Left cardiac atrium (tissue), 4 donors: ENCODE data around the gene FAM89B. TPM values are rescaled to one million over a fixed set of nuclear protein-coding genes. Genes with fewer than 3 reads are reported as not detected.
A peak's percentile ranks its signal among the peaks of the same experiment; 100 is the strongest.

Source experiments
- ATAC-seq, 2 donors: fragments of 200-7000 bp; cut with Tn5 transposase; one replicate each; pipeline ENCODE4 v1.9.1; 2020; ENCODE audit warnings: mild to moderate bottlenecking in 2 of 2, moderate library complexity in 2 of 2
- DNase-seq: peaks from one replicate; pipeline ENCODE4 v3.0.0-alpha.2; 2020
- intact Hi-C, 2 donors: fragments of 100-400 bp; cut with DNase I; formaldehyde crosslinking; loops; one replicate each; pipeline versions ENCODE4 v1.14.1 to v1.15.1; 2022 to 2023
- total RNA-seq, 2 donors: library from RNA; stranded (reverse); fragmentation: NEBNext Ultra II Directional; extraction: Animal tissue kit (Norgen Biotek cat#: 25700); gene quantifications; one replicate each; pipeline ENCODE4 v1.2.1, GENCODE V29; 2021
- donor health status: DM: no; HTN: yes; CAD: no.
- donor health status: DM: no; HTN: yes; CAD: no; lungs with severe emphysema.
- donor health status: DM: yes; HTN: yes; CAD: no.
- donor health status: Dilated cardiomyopathy.

FAM89B gene
- total RNA-seq, 2 donors from 2014 or later: 33.5 to 34.5 TPM

GRCh38 chr11:65615229-65615949, 43.1 kb downstream of the FAM89B start, which contains the start of gene PCNX3:
Gene PCNX3 (plus strand): TSS chr11:65615776. CDS start chr11:65616312, 536 bp downstream.
- DNase-seq (peak; percentile 100), ATAC-seq (peak; percentile 87)
- intact Hi-C loops: loop anchor here in 1 of 2 donors (5.0 kb wide), 1 partner anchor 97 kb away; the partner anchor contains the start of gene KAT5

- ATAC-seq (peak in 1 of 2 donors; percentile 0), DNase-seq (peak; percentile 68)
- intact Hi-C loops: loop anchor here in 1 of 2 donors (5.0 kb wide), 1 partner anchor 96 kb away; the partner anchor contains the start of gene KAT5
These were observed 43.7 kb downstream of the FAM89B start for GRCh38 chr11:65615950-65616574.

DNA sequence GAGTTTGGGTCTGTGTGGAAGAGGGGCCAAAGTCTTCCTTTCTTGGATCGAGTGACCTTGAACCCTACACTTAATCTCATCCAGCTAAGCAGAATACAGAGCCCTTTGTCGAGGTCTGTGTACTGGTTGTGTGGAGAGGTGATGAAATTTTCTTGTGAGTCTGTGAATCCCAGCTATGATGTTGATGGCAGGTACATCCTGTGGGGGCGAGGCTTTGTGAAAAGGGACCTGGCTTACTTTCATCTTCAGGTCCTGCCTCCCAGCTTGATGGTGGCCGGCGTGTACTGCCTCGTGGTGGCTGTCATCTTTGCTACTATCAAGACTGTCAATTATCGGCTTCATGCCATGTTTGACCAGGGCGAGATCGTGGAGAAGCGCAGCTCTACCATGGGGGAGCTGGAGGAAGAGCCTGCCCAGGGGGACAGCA, 44.2 kb downstream of the FAM89B start:
- DNase-seq (no peak), ATAC-seq (no peak)
- intact Hi-C loops: loop anchor here in 1 of 2 donors (5.0 kb wide), 1 partner anchor 96 kb away; the partner anchor contains the start of gene KAT5

DNA sequence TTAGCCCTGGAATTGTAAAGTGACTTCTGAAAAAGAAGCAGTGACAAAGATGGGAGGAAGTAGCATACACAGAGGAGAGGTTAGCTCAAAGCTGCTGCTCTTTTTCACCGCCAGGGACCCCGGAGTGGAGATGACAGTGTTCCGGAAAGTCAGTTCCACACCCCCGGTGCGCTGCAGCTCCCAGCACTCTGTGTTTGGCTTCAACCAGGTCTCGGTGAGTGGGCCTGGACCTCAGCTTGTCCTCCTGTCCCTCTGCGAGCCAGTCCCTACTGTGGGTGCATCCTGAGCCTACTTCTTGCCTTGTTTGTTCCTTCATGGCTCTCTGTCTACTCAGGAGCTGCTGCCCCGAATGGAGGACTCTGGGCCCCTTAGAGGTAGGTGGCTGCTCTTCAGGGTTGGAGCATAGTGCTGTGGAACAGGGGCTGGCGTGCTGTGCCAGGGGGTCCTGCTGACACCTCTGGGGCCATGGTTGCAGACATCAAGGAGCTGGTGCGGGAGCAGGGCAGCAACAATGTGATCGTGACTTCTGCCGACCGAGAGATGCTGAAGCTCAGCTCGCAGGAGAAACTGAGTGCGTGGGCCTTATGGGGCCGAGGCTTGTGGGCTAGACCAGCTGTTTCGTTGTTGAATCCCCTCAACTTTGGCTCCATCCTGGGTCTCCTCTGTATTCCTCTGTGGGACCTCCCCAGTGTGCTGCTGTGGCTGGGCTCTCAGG, 45.0 kb downstream of the FAM89B start:
- ATAC-seq (no peak), DNase-seq (no peak)
- intact Hi-C loops: loop anchor here in 1 of 2 donors (5.0 kb wide), 1 partner anchor 95 kb away; the partner anchor contains the start of gene KAT5

DNA sequence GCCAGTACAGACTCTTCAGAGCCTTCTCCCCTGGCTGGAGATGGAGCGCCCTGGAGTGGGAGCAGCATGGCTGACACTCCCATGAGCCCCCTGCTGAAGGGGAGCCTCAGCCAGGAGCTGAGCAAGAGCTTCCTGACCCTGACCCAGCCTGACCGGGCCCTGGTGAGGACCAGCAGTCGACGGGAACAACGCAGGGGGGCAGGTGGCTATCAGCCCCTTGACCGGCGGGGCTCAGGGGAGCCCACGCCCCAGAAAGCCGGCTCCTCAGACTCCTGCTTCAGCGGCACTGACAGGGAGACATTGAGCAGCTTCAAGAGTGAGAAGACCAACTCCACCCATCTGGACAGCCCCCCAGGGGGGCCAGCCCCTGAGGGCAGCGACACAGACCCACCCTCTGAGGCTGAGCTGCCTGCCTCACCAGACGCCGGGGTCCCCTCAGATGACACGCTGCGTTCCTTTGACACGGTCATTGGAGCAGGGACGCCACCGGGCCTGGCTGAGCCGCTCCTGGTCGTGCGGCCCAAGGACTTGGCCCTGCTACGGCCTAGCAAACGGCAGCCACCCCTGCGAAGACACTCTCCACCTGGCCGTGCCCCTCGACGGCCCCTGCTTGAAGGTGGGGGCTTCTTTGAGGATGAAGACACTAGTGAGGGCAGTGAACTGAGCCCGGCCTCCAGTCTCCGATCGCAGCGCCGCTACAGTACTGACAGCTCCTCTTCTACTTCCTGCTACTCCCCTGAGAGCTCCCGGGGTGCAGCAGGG, 45.8 kb downstream of the FAM89B start:
- ATAC-seq (no peak), DNase-seq (no peak)
- intact Hi-C loops: loop anchor here in 1 of 2 donors (5.0 kb wide), 1 partner anchor 94 kb away; the partner anchor contains the start of gene KAT5

- no peak for DNase-seq
- intact Hi-C loops: loop anchor here in 1 of 2 donors (5.0 kb wide), 1 partner anchor 94 kb away; the partner anchor contains the start of gene KAT5
- ATAC-seq: no peak
These were observed 46.4 kb downstream of the FAM89B start for GRCh38 chr11:65618763-65619162.

DNA sequence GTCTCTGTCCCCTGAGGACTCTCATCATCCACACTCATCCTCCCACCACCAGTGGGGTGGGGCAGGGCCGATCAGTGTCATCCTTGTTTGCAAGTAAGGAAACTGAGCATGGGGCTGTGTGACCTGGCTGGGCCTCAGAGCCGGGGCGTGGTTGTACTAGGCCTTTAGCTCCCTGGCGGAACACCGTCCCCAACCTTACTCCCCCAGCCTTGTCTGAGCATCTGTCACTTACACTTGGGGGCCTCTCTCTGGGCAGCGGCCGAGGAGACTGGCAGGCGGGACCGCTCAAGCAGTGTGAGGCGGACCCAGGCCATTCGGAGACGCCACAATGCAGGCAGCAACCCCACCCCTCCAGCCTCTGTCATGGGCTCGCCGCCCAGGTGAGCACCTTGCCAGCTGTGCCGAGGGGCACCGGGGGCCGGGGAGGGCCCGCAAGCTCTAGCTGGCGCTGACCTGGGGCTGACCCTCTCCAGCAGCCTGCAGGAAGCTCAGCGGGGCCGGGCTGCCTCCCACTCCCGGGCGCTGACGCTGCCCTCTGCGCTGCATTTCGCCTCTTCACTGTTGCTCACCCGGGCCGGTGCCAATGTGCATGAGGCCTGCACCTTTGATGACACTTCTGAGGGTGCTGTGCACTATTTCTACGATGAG, 47.1 kb downstream of the FAM89B start:
- intact Hi-C loops: loop anchor here in 1 of 2 donors (5.0 kb wide), 1 partner anchor 93 kb away; the partner anchor contains the start of gene KAT5
- ATAC-seq (no peak), DNase-seq (no peak)

DNA sequence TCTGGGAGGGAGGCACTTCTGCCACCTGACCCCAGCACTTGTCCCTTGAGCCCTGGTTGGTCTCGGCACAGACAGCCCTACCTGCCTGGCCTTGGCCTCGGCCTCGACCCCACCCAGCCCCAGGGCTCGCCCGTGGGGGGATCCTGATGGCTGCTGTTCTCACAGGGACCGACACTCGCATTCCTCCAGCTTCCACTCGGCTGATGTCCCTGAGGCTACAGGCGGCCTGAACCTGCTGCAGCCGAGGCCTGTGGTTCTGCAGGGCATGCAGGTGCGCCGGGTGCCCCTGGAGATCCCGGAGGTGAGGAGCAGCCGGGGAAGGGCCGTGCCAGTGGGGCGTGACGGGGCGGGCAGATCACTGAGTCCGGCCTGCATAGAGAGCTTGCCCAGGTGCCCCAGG, 48.3 kb downstream of the FAM89B start:
- ATAC-seq (no peak), DNase-seq (no peak)
- intact Hi-C loops: no loop called here

DNA sequence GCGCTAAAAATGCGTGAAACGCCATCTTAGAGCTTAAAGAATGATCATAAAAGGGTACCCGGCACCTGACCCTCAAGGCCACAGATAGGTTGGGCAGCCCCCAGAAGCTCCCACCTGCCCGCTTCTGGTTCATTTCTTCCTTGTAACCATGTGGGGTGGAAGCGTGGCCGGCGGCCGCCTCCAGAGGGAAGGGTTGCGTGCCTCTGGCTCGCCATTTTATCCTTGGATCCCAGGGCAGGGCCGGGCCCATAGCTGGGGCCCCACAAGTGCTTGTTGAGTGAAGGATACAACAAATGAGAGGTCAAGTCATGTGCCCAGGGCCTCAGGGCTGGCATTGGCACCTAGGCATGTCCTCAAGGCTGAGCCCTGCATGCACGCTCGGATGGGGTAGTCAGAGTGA, 49.1 kb downstream of the FAM89B start:
- intact Hi-C loops: no loop called here
- no peak for ATAC-seq
- no peak for DNase-seq

- DNase-seq (no peak), ATAC-seq (no peak)
- intact Hi-C loops: no loop called here
These were observed 49.7 kb downstream of the FAM89B start for GRCh38 chr11:65622011-65622410.

DNA sequence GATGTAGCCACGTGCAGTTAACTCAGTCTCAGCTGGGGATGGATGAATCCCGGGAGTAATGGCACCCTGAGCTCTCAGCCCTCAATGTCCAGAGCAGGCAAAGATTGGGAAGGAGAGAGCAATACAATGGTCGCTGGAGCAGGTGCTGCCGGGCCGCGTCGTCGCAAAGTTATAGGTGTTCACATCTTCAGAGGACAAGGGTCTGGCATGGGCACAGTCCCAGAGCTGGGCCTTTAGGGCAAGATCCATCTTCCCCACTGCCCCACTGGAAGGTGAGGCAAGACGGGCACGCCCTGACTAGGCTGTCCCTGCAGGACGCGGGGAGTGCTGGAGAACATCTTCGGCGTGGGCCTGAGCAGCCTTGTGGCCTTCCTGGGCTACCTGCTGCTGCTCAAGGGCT, 50.8 kb downstream of the FAM89B start:
- intact Hi-C loops: no loop called here
- no peak for ATAC-seq

More for the DNA sequence above, 50.8 kb downstream of the FAM89B start:
- DNase-seq: no peak

Other genes with a start within 250 kb of the FAM89B start
- 10 to 100 TPM; 46.7 to 47.7 TPM for gene DPF2, start 238.7 kb upstream of the FAM89B start, total RNA-seq
- under 1 TPM in 1 of 2 donors, not detected in 1; 0.12 TPM for gene TIGD3, start 217.8 kb upstream of the FAM89B start, total RNA-seq
- 1 to 10 TPM; 4.1 to 7.2 TPM for gene SLC25A45, start 189.9 kb upstream of the FAM89B start, total RNA-seq
- 10 to 100 TPM; 13.4 to 21.5 TPM for gene FRMD8, start 185.9 kb upstream of the FAM89B start, total RNA-seq
- 100 to 1,000 TPM; 405 to 657 TPM for gene NEAT1, start 149.7 kb upstream of the FAM89B start, total RNA-seq
- gene MALAT1, start 73.5 kb upstream of the FAM89B start, total RNA-seq: 1,000 to 10,000 TPM; 4,098 to 7,342 TPM
- gene SCYL1, start 47.5 kb upstream of the FAM89B start, total RNA-seq: 10 to 100 TPM; 51.5 to 67.3 TPM
- 10 to 100 TPM; 85.6 to 96.2 TPM for gene LTBP3, start 14.2 kb upstream of the FAM89B start, total RNA-seq
- gene ZNRD2, start 2.1 kb upstream of the FAM89B start, total RNA-seq: 10 to 100 TPM; 24.6 to 35.0 TPM
- 10 to 100 TPM; 53.4 to 61.0 TPM for gene EHBP1L1, start 3.5 kb downstream of the FAM89B start, total RNA-seq
- under 1 TPM; 0.31 to 0.53 TPM for gene KCNK7, start 23.3 kb downstream of the FAM89B start, total RNA-seq
- 10 to 100 TPM; 42.8 to 44.7 TPM for gene MAP3K11, start 41.7 kb downstream of the FAM89B start, total RNA-seq
- 10 to 100 TPM; 15.1 to 16.7 TPM for gene PCNX3, start 43.2 kb downstream of the FAM89B start, total RNA-seq
- 10 to 100 TPM; 31.7 to 33.0 TPM for gene SIPA1, start 65.6 kb downstream of the FAM89B start, total RNA-seq
- gene RELA, start 90.4 kb downstream of the FAM89B start, total RNA-seq: 10 to 100 TPM; 36.1 to 56.2 TPM
- gene KAT5, start 139.7 kb downstream of the FAM89B start, total RNA-seq: 10 to 100 TPM; 46.6 to 47.3 TPM
- 10 to 100 TPM; 61.1 to 64.7 TPM for gene RNASEH2C, start 148.3 kb downstream of the FAM89B start, total RNA-seq
- 10 to 100 TPM in 1 of 2 donors, 1 to 10 TPM in 1; 9.2 to 15.0 TPM for gene AP5B1, start 208.4 kb downstream of the FAM89B start, total RNA-seq
- gene OVOL1, start 214.5 kb downstream of the FAM89B start, total RNA-seq: not detected